HepG2 (cell line): ENCODE data around the gene ADIPOR2. TPM values are rescaled to one million over a fixed set of nuclear protein-coding genes. Genes with fewer than 3 reads are reported as not detected.

ENCODE experiments used
- ATAC-seq: fragments of 200-7000 bp; cut with Tn5 transposase; 3 replicates; pipeline ENCODE4 v1.9.1; 2020; ENCODE audit warnings: mild to moderate bottlenecking, moderate library complexity
- BruUV-seq: library from RNA; stranded (reverse); fragments of 400-500 nt; replicated peaks from 2 replicates; lab custom pipeline; 2021; lab: Mats Ljungman, UMichigan
- CTCF ChIA-PET: fragments of 300-600 bp; formaldehyde crosslinking; extraction: SDS; loops from one replicate; lab custom pipeline; 2021; ENCODE audit warnings: low total read pairs, inconsistent platforms, low intra/inter-chr PET ratio; lab: Yijun Ruan, JAX
- POLR2A ChIA-PET: fragments of 350-600 bp; sonication (Branson Sonifier 250); formaldehyde crosslinking; loops from one replicate; lab custom pipeline; 2020; ENCODE audit warnings: antibody characterized with exemption, inconsistent platforms; lab: Yijun Ruan, JAX
- DNase-seq: peaks from one replicate; pipeline ENCODE4 v3.0.0-alpha.2; 2015; ENCODE audit warnings: low spot score
- FAIRE-seq: peaks from 3 replicates; lab custom pipeline; 2011; peaks lifted over from hg19 to GRCh38; lab: Jason Lieb, UNC
- H2AFZ ChIP-seq: one replicate; pipeline ENCODE4 v1.6.1; 2011; ENCODE audit warnings: low read length, inconsistent platforms
- H3K27ac ChIP-seq: fragments of 300-600 bp; 3 replicates; pipeline ENCODE4 v1.8.0; 2011; ENCODE audit warnings: mixed run types, mild to moderate bottlenecking, mixed read lengths, low read length, inconsistent platforms; ENCODE audit not compliant: insufficient read depth; ENCODE audit errors: extremely low read length
- H3K27me3 ChIP-seq, 2 experiments: fragments of 200-600 bp in 1 of 2; 2 replicates in 1 of 2; 3 replicates in 1 of 2; pipeline versions ENCODE4 v1.6.0 to v1.8.0; 2011; ENCODE audit warnings: low read length in 2 of 2, mild to moderate bottlenecking in 2 of 2, moderate library complexity in 2 of 2, inconsistent platforms in 1 of 2; ENCODE audit not compliant: insufficient read depth in 2 of 2, control insufficient read depth in 1 of 2
- H3K36me3 ChIP-seq, 2 experiments: fragments of 200-600 bp in 1 of 2; replicated peaks in 1 of 2; 2 replicates in 1 of 2; 3 replicates in 1 of 2; pipeline versions ENCODE4 v1.5.1 to v1.8.0; 2011; ENCODE audit warnings: low read length in 2 of 2, inconsistent platforms in 1 of 2; ENCODE audit not compliant: insufficient read depth in 2 of 2, control insufficient read depth in 1 of 2
- H3K4me1 ChIP-seq: 2 replicates; pipeline ENCODE4 v1.5.1; 2012; ENCODE audit warnings: low read length, inconsistent platforms; ENCODE audit not compliant: insufficient read depth
- H3K4me2 ChIP-seq: 2 replicates; pipeline ENCODE4 v1.6.0; 2011; ENCODE audit warnings: low read depth, low read length, inconsistent platforms
- H3K4me3 ChIP-seq, 3 experiments: fragments of 200-600 bp in 1 of 3; sonication (generic), shearing (Covaris generic) in 1 of 3; replicated peaks in 1 of 3; 2 replicates each; pipeline ENCODE4 v1.5.1; 2011 to 2016; ENCODE audit warnings: low read length in 3 of 3, inconsistent platforms in 2 of 3, low read depth in 2 of 3, mild to moderate bottlenecking in 2 of 3, control low read depth in 1 of 3, mixed read lengths in 1 of 3; ENCODE audit not compliant: insufficient read depth in 1 of 3
- H3K79me2 ChIP-seq: one replicate; pipeline ENCODE4 v1.6.1; 2011; ENCODE audit warnings: low read length, inconsistent platforms; ENCODE audit not compliant: insufficient read depth
- H3K9ac ChIP-seq: 2 replicates; pipeline ENCODE4 v1.6.0; 2011; ENCODE audit warnings: mild to moderate bottlenecking, low read depth, low read length, inconsistent platforms; ENCODE audit not compliant: insufficient read depth
- H3K9me3 ChIP-seq: 2 replicates; pipeline ENCODE4 v1.5.1; 2012; ENCODE audit warnings: mild to moderate bottlenecking, low read length
- H4K20me1 ChIP-seq: 2 replicates; pipeline ENCODE4 v1.6.0; 2011; ENCODE audit warnings: inconsistent platforms, mild to moderate bottlenecking, low read length, moderate library complexity; ENCODE audit not compliant: insufficient read depth
- AGO2 ChIP-seq: fragments of 200-400 bp; formaldehyde crosslinking; optimal IDR thresholded peaks from 2 replicates; pipeline ENCODE3; 2017; ENCODE audit warnings: mild to moderate bottlenecking, low read depth, low read length, moderate library complexity
- BRCA1 ChIP-seq: sonication (generic); formaldehyde crosslinking; IDR thresholded peaks from 2 replicates; pipeline ENCODE4 v1.4.0; 2020; ENCODE audit warnings: missing genetic modification reagents
- CCDC6 ChIP-seq: sonication (generic); formaldehyde crosslinking; IDR thresholded peaks from 2 replicates; pipeline ENCODE4 v1.8.1; 2022; ENCODE audit warnings: mild to moderate bottlenecking, missing genetic modification reagents, moderate library complexity
- HMGA1 ChIP-seq: sonication (generic); formaldehyde crosslinking; conservative IDR thresholded peaks from 2 replicates; pipeline ENCODE4 v1.4.0; 2020; ENCODE audit warnings: missing genetic modification reagents
- MEIS1 ChIP-seq: sonication (generic); formaldehyde crosslinking; IDR thresholded peaks from 2 replicates; pipeline ENCODE4 v1.9.0; 2021; ENCODE audit warnings: mild to moderate bottlenecking, missing genetic modification reagents, moderate library complexity, borderline replicate concordance
- NR3C1 ChIP-seq: sonication (generic); formaldehyde crosslinking; IDR thresholded peaks from 2 replicates; pipeline ENCODE4 v1.4.0; 2020; ENCODE audit warnings: missing genetic modification reagents
- SMC3 ChIP-seq: IDR thresholded peaks from 2 replicates; pipeline ENCODE4 v1.6.1; 2011; ENCODE audit warnings: low read length, improper control_type of control experiment
- STAG1 ChIP-seq: sonication (generic); formaldehyde crosslinking; IDR thresholded peaks from 2 replicates; pipeline ENCODE4 v1.4.0; 2020; ENCODE audit warnings: missing genetic modification reagents
- ZFP82 ChIP-seq: sonication (generic); formaldehyde crosslinking; IDR thresholded peaks from 2 replicates; pipeline ENCODE4 v1.5.1; 2020; ENCODE audit warnings: mild to moderate bottlenecking, missing genetic modification reagents, borderline replicate concordance
- ZMAT3 ChIP-seq: sonication (generic); formaldehyde crosslinking; conservative IDR thresholded peaks from 2 replicates; pipeline ENCODE4 v1.7.0; 2021; ENCODE audit warnings: missing genetic modification reagents
- WGBS: methylation state at CpG from one replicate; pipeline ENCODE4 v1.1.6; 2017; ENCODE audit warnings: low lambda C conversion rate; 5-methylcytosine and 5-hydroxymethylcytosine counted together
- in situ Hi-C: cut with HindIII; loops from 2 replicates; pipeline ENCODE4 v1.10.0; 2017; ENCODE audit warnings: low pct_unique_long_range_greater_than_20kb; ENCODE audit not compliant: extremely low pct_ligation_motif_present
- intact Hi-C: fragments of 100-400 bp; cut with micrococcal nuclease; formaldehyde crosslinking; loops from one replicate; pipeline ENCODE4 v1.10.0; 2022; ENCODE audit not compliant: unreplicated experiment
- polyA plus RNA-seq, 8 experiments: library from polyadenylated mRNA; depleted of rRNA in 3 of 8; stranded (reverse) in 7 of 8; unstranded in 1 of 8; fragments of >200 nt; fragmentation: Illumina TruSeq in 4 of 8; extraction: Trizol in 4 of 8; gene quantifications; 2 replicates each; pipeline versions ENCODE4 v1.2.1 to v1.2.3, GENCODE V29; 2011 to 2016; ENCODE audit warnings: low read depth in 4 of 8, missing spikeins in 1 of 8, mixed read lengths in 1 of 8; ENCODE audit not compliant: insufficient read depth in 1 of 8
- total RNA-seq, 5 experiments: library from RNA; depleted of rRNA; stranded (reverse); fragments of >200 nt; fragmentation: Illumina TruSeq; extraction: Trizol; gene quantifications; 2 replicates each; pipeline ENCODE4 v1.2.3, GENCODE V29; 2016; ENCODE audit warnings: low read depth in 1 of 5
- TF ChIP-seq, protein P1 (sequence below): sonication (generic); formaldehyde crosslinking; IDR thresholded peaks from 2 replicates; pipeline ENCODE4 v1.5.0; 2020; ENCODE audit warnings: missing genetic modification reagents
- TF ChIP-seq, protein P2 (sequence below): IDR thresholded peaks from 2 replicates; pipeline ENCODE4 v1.6.1; 2016; ENCODE audit warnings: low read depth, borderline replicate concordance
- TF ChIP-seq, protein P3 (sequence below), 2 experiments: sonication (generic) in 1 of 2; formaldehyde crosslinking in 1 of 2; IDR thresholded peaks; 2 replicates each; pipeline versions ENCODE4 v1.4.0 to v1.6.1; 2018 to 2020; ENCODE audit warnings: missing genetic modification reagents in 2 of 2, borderline replicate concordance in 1 of 2, low read depth in 1 of 2, mild to moderate bottlenecking in 1 of 2, missing biosample characterization in 1 of 2
- TF ChIP-seq, protein P4 (sequence below): sonication (generic); formaldehyde crosslinking; IDR thresholded peaks from 2 replicates; pipeline ENCODE4 v1.5.0; 2020; ENCODE audit warnings: mild to moderate bottlenecking, missing genetic modification reagents, moderate library complexity

ADIPOR2 gene
- total and polyA plus RNA-seq, 2 of the 13 experiments (the other 11 are each of a cell fraction or from before 2014, with no cell fraction given), result 35.2 to 52.2 TPM

DNA sequence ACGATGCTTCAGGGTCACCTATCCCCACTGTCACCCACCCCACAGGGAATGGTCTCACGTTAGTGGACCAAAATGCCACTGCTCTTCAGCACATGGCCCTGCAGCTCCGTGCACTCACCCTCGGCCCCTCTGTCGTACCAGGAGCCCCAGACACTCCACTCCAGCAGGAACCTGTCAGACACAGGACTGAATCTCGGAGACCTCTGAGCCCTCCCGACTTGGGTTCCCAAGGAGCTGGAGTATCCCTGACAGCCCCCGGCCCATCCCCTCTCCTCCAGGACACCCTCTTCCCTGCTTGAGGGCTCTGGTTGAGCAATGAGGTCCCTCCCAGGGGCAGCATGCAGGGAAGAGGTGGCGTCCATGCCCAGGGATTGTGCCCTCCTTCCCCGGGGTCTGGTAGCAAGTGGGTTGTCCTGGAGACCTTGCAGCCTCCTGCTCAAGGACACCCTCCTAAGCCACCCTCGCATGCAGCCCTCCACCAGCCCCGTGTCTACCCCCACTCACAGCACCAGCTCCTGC is 109.1 kb downstream of the ADIPOR2 start (continued):
- TF ChIP-seq MEIS1 (CRISPR knock-in tag) (no peak), ZFP82 (CRISPR knock-in tag) (no peak), NR3C1 (CRISPR knock-in tag) (no peak), AGO2 (no peak)
- TF ChIP-seq, protein P1, sequence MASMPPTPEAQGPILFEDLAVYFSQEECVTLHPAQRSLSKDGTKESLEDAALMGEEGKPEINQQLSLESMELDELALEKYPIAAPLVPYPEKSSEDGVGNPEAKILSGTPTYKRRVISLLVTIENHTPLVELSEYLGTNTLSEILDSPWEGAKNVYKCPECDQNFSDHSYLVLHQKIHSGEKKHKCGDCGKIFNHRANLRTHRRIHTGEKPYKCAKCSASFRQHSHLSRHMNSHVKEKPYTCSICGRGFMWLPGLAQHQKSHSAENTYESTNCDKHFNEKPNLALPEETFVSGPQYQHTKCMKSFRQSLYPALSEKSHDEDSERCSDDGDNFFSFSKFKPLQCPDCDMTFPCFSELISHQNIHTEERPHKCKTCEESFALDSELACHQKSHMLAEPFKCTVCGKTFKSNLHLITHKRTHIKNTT (CRISPR knock-in tag), result no peak

DNA sequence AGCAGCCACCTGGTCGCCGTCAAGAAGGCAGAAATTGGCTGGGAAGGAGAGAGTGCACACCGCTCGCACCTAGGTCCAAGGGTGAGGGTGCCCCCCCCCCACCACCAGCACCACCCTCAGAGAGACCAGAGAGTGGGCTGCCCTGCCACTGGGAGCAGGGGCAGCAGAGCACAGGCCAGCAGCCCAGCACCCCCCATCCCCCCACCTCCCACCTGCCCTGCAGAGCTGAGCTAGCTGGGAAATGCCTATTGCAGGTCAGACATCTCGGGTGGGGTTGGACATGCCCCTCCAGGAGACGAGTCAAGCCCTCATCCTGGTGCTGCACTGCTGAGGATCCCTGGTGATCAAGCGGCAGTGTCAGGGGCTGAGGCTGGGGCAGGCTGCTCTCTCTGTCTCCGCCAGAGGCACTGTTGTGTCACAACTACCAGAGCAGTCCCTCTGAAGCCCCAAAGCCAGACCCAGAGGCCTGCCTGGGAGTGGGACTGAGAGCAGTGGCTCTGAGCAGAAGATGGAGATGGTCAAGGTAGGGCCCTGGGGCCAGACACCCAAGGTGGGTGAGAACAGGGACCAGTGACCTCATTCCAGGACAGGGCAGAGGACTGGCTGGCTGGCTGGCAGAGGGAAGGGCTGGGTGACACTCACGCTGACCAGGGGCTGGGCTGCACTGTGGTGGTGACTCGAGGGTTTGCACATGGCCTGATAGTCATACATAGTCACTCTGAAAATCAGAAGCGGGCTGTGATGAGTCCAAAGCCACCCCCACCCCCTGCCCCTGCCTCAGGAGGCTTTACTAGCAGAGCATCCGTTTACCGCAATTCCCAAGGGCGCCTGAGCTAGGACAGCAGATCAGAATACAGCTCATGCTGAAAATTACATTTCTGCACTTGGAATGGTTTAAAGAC is 109.8 kb downstream of the ADIPOR2 start:
- DNase-seq (peak; percentile 37), FAIRE-seq (peak; percentile 61), ATAC-seq (peak; percentile 48)
- in situ Hi-C loops, result loop anchor here (10.0 kb wide), 1 partner anchor 234 kb away; no protein-coding TSS in a partner anchor
- H3K9me3 ChIP-seq, result no peaks in the 10 kb centered on the region
- no peak overlapping the region for H3K4me2 ChIP-seq
- no peak overlapping the region for H2AFZ ChIP-seq
- peaks cover 16% of the 10 kb centered on the region; the same call in 1 of the 2 replicates for H3K4me1 ChIP-seq
- 95% methylated on average over 6 of the region's 14 CpGs for WGBS
- ChIA-PET POLR2A (interaction anchor here (1.4 to 1.6 kb wide), 2 partner anchors 11 to 139 kb away, joined by 3 to 4 read pairs; no protein-coding TSS in a partner anchor), CTCF (no interaction called here)
- H4K20me1 ChIP-seq, result no peaks in the 10 kb centered on the region
- H3K79me2 ChIP-seq, result no peaks in the 10 kb centered on the region
- intact Hi-C loops, result no loop called here
- H3K27me3 ChIP-seq, result no peaks in the 10 kb centered on the region
- H3K9ac ChIP-seq, result no peak overlapping the region
- H3K36me3 ChIP-seq, result peaks cover 0 to 3% of the 10 kb centered on the region in 2 experiments; a peak in 2 of 5 replicates
- no TSS peak for BruUV-seq
- no peak overlapping the region for H3K27ac ChIP-seq
- H3K4me3 ChIP-seq, result no peak overlapping the region
- no peak for TF ChIP-seq HMGA1 (CRISPR knock-in tag)
- no peak for TF ChIP-seq BRCA1 (CRISPR knock-in tag)
- TF ChIP-seq, protein P2, sequence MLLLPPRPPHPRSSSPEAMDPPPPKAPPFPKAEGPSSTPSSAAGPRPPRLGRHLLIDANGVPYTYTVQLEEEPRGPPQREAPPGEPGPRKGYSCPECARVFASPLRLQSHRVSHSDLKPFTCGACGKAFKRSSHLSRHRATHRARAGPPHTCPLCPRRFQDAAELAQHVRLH (CRISPR knock-in tag), result no peak
- TF ChIP-seq, protein P3, sequence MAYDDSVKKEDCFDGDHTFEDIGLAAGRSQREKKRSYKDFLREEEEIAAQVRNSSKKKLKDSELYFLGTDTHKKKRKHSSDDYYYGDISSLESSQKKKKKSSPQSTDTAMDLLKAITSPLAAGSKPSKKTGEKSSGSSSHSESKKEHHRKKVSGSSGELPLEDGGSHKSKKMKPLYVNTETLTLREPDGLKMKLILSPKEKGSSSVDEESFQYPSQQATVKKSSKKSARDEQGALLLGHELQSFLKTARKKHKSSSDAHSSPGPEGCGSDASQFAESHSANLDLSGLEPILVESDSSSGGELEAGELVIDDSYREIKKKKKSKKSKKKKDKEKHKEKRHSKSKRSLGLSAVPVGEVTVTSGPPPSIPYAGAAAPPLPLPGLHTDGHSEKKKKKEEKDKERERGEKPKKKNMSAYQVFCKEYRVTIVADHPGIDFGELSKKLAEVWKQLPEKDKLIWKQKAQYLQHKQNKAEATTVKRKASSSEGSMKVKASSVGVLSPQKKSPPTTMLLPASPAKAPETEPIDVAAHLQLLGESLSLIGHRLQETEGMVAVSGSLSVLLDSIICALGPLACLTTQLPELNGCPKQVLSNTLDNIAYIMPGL (CRISPR knock-in tag; IDR thresholded peaks at IDR 0.05; ENCODE audit: borderline replicate concordance in 1 of 2, low read depth in 1 of 2), result 0 out of 4 replicates have a peak, but pooled peaks of 1 of the 2 experiments have one; percentile 14
- no peak for TF ChIP-seq ZMAT3 (CRISPR knock-in tag)
- TF ChIP-seq SMC3, result 0 out of 2 replicates have a peak, but pooled peaks have one; percentile 20
- TF ChIP-seq, protein P4, sequence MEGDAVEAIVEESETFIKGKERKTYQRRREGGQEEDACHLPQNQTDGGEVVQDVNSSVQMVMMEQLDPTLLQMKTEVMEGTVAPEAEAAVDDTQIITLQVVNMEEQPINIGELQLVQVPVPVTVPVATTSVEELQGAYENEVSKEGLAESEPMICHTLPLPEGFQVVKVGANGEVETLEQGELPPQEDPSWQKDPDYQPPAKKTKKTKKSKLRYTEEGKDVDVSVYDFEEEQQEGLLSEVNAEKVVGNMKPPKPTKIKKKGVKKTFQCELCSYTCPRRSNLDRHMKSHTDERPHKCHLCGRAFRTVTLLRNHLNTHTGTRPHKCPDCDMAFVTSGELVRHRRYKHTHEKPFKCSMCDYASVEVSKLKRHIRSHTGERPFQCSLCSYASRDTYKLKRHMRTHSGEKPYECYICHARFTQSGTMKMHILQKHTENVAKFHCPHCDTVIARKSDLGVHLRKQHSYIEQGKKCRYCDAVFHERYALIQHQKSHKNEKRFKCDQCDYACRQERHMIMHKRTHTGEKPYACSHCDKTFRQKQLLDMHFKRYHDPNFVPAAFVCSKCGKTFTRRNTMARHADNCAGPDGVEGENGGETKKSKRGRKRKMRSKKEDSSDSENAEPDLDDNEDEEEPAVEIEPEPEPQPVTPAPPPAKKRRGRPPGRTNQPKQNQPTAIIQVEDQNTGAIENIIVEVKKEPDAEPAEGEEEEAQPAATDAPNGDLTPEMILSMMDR, result peak; percentile 73
- peak; percentile 81 for TF ChIP-seq STAG1
- TF ChIP-seq CCDC6, result no peak
